Fibroblast of lung (primary cell): ENCODE measurements around the gene IBTK. TPM values are rescaled to one million over a fixed set of nuclear protein-coding genes. Genes with fewer than 3 reads are reported as not detected.
"Not testable (repeated sequence)": the region's sequence is repeated elsewhere in the genome, so short reads cannot be mapped to it uniquely, and the experiment has no call there.

Source experiments
- DNase-seq, 2 donors: peaks; one replicate each; pipeline versions ENCODE4 v3.0.0 to v3.0.0-alpha.2; 2010; ENCODE audit warnings: low read depth in 2 of 2
- H2AFZ ChIP-seq: 2 replicates; pipeline ENCODE4 v1.5.1; 2012; ENCODE audit warnings: low read length, control low read depth, inconsistent platforms
- H3K27ac ChIP-seq: 2 replicates; pipeline ENCODE4 v1.5.1; 2011; ENCODE audit warnings: low read length, control low read depth; ENCODE audit not compliant: insufficient read depth
- H3K27me3 ChIP-seq: 2 replicates; pipeline ENCODE4 v1.5.1; 2011; ENCODE audit warnings: mild to moderate bottlenecking, low read length; ENCODE audit not compliant: control insufficient read depth, insufficient read depth
- H3K36me3 ChIP-seq: 2 replicates; pipeline ENCODE4 v1.5.1; 2011; ENCODE audit warnings: low read length; ENCODE audit not compliant: control insufficient read depth, insufficient read depth
- H3K4me1 ChIP-seq: 2 replicates; pipeline ENCODE4 v1.5.1; 2011; ENCODE audit warnings: low read length; ENCODE audit not compliant: control insufficient read depth, insufficient read depth; ENCODE audit errors: extremely low read depth
- H3K4me2 ChIP-seq: 2 replicates; pipeline ENCODE4 v1.5.1; 2011; ENCODE audit warnings: low read length, control low read depth; ENCODE audit not compliant: insufficient read depth; ENCODE audit errors: extremely low read depth
- H3K4me3 ChIP-seq, 4 experiments: fragments of 200-600 bp in 1 of 4; sonication (generic) in 1 of 4; replicated peaks in 1 of 4; 2 replicates each; pipeline ENCODE4 v1.5.1; 2011 to 2016; ENCODE audit warnings: low read length in 4 of 4, low read depth in 3 of 4, mild to moderate bottlenecking in 3 of 4, control low read depth in 2 of 4, inconsistent platforms in 1 of 4, mixed read lengths in 1 of 4; ENCODE audit not compliant: insufficient read depth in 1 of 4; ENCODE audit errors: control extremely low read depth in 1 of 4
- H3K79me2 ChIP-seq: 2 replicates; pipeline ENCODE4 v1.5.1; 2012; ENCODE audit warnings: mild to moderate bottlenecking, low read length, inconsistent platforms; ENCODE audit not compliant: control insufficient read depth, insufficient read depth
- H3K9ac ChIP-seq: 2 replicates; pipeline ENCODE4 v1.5.1; 2011; ENCODE audit warnings: mild to moderate bottlenecking, low read length, control low read depth; ENCODE audit not compliant: insufficient read depth
- H3K9me3 ChIP-seq: 2 replicates; pipeline ENCODE4 v1.5.1; 2012; ENCODE audit warnings: low read depth, low read length; ENCODE audit not compliant: control insufficient read depth, insufficient read depth
- H4K20me1 ChIP-seq: 2 replicates; pipeline ENCODE4 v1.5.1; 2011; ENCODE audit warnings: low read length; ENCODE audit not compliant: control insufficient read depth, insufficient read depth; ENCODE audit errors: extremely low read depth
- CTCF ChIP-seq, 2 donors: IDR thresholded peaks in 1 of 2; conservative IDR thresholded peaks in 1 of 2; 1 replicate in 1 of 2; 2 replicates in 1 of 2; pipeline ENCODE4 v1.5.1; 2011 to 2012; ENCODE audit warnings: low read length in 2 of 2, control low read depth in 1 of 2, inconsistent platforms in 1 of 2, low read depth in 1 of 2, mild to moderate bottlenecking in 1 of 2
- EZH2 ChIP-seq: IDR thresholded peaks from 2 replicates; pipeline ENCODE4 v1.5.1; 2012; ENCODE audit warnings: low read length, control low read depth, mild to moderate bottlenecking; ENCODE audit errors: missing control alignments
- polyA plus RNA-seq, 2 donors: library from polyadenylated mRNA; depleted of rRNA in 1 of 2; stranded (reverse) in 1 of 2; unstranded in 1 of 2; fragments of >200 nt; gene quantifications; 2 replicates each; pipeline ENCODE4 v1.2.1, GENCODE V29; 2011 to 2012; ENCODE audit warnings: missing spikeins in 1 of 2
- total RNA-seq: library from RNA; depleted of rRNA; stranded (reverse); fragments of >200 nt; gene quantifications from 2 replicates; pipeline ENCODE4 v1.2.1, GENCODE V29; 2014

The IBTK gene
- total and polyA plus RNA-seq, 2 donors (not counting 1 experiment from before 2014, with no cell fraction given) = 36.0 to 66.9 TPM

GRCh38 chr6:82259389-82259788, 11.8 kb upstream of the IBTK start:
- Histone ChIP-seq H3K27ac (no peak overlapping the region), H3K4me2 (no peak overlapping the region), H3K36me3 (no peaks in the 10 kb centered on the region), H4K20me1 (no peaks in the 10 kb centered on the region), H3K79me2 (no peaks in the 10 kb centered on the region), H3K4me3 (no peak overlapping the region), H3K9me3 (no peaks in the 10 kb centered on the region), H3K27me3 (no peaks in the 10 kb centered on the region), H3K4me1 (peaks cover 8% of the 10 kb centered on the region), H2AFZ (no peak overlapping the region), H3K9ac (no peak overlapping the region)
- no peak for DNase-seq
- TF ChIP-seq EZH2 = no peak
- TF ChIP-seq CTCF (conservative IDR thresholded peaks at IDR 0.05 in 1 of 2, IDR thresholded peaks at IDR 0.05 in 1 of 2; ENCODE audit: low read depth in 1 of 2, low read length in 2 of 2) = no peak

GRCh38 chr6:82257088-82257774, 9.7 kb upstream of the IBTK start:
- H3K9me3 ChIP-seq = no peaks in the 10 kb centered on the region
- no peaks in the 10 kb centered on the region for H4K20me1 ChIP-seq
- H3K79me2 ChIP-seq = no peaks in the 10 kb centered on the region
- H3K4me2 ChIP-seq = no peak overlapping the region
- peaks cover 8% of the 10 kb centered on the region for H3K4me1 ChIP-seq
- H3K27me3 ChIP-seq = no peaks in the 10 kb centered on the region
- no peak overlapping the region for H3K4me3 ChIP-seq
- no peak overlapping the region for H3K27ac ChIP-seq
- no peak for DNase-seq
- H3K9ac ChIP-seq = no peak overlapping the region
- no peaks in the 10 kb centered on the region for H3K36me3 ChIP-seq
- no peak overlapping the region for H2AFZ ChIP-seq
- no peak for TF ChIP-seq EZH2
- TF ChIP-seq CTCF (conservative IDR thresholded peaks at IDR 0.05 in 1 of 2, IDR thresholded peaks at IDR 0.05 in 1 of 2; ENCODE audit: low read depth in 1 of 2, low read length in 2 of 2) = no peak

GRCh38 chr6:82254722-82255121, 7.2 kb upstream of the IBTK start:
- H3K79me2 ChIP-seq, H3K9ac ChIP-seq, H3K27me3 ChIP-seq, H3K9me3 ChIP-seq, H3K4me3 ChIP-seq, H3K27ac ChIP-seq, H3K4me1 ChIP-seq, H3K36me3 ChIP-seq, H4K20me1 ChIP-seq, H3K4me2 ChIP-seq, DNase-seq, H2AFZ ChIP-seq: not testable (repeated sequence)
